GM19324 (cell line): ENCODE results near the gene PIP4K2A.

Experiments used
- ATAC-seq: cut with Tn5 transposase; IDR thresholded peaks from one replicate; pipeline ENCODE4 v1.9.1; 2021; ENCODE audit warnings: mild to moderate bottlenecking, moderate library complexity; ENCODE audit not compliant: unreplicated experiment, low FRiP score

Gene PIP4K2A

DNA sequence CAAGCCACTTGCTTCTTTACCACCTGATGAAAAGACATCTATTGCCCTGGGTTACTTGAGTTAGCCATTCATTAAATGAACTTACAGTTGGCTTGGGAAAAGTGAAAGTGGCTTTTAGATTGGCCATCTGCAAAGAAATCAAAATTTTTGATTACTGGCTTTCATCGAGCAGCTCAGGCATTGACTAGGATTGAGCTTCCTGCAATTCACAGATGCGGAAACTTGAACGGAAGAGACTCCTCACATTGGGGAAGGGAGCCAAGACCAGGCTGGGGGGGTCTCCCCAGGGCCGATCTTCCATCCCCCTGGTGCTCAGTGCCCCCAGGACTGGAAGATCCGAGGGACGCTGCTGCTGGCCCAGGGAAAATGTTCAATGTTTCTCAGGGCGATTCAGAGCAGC is 145.4 kb downstream of the PIP4K2A start:
- no peak for ATAC-seq

DNA sequence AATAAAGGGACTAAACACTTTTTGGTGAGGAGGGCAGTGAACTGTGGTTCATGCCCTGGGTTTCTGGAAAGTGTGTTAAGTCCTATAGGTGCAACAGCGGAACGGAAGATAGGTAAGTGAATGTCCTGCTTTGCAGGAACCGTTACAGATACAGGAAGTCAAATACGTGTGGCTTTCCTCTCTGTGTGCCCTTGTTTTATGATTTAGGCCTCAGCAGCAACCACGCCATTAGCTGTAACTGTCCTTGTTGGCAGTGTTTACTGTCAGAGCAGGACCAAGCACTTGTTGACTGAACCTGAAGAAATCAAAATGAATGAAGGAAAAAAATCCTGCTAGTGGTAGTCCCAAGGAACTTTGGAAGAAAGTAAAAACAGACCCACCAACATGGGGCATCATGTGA is 150.3 kb downstream of the PIP4K2A start:
- no peak for ATAC-seq

DNA sequence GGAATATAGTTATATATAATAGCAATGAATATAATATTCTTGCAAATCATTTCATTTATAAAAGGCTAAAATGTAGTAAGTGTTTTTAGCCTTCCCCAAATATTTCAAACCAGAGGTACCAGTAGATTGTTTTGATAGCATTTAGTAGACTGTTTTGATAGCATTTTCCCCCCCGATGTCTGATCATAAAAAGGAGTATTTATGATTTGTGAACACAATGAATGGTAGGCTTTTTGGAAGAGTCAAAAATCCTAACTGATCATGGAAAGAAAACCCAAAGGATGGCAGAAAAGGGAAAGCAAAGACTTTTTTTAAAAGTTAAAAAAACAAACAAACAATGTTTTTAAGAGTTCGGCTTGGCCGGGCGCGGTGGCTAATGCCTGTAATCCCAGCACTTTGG is 152.5 kb downstream of the PIP4K2A start:
- ATAC-seq: no peak

DNA sequence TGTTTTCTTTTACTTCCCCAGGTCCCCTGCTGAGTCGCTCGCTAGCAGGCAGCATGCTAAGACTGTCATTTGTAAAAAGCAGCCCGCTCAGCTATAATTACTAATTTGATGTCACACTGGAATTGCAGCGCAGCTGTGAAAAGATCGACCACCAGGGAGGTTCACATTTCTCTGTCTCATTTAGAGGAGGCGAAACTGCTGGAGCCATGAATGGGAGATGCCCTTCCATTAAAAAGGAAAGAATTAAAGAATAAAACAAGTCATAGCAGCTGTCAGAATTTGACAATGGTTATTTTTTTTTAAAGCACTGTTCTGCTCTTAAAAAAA is 153.5 kb downstream of the PIP4K2A start:
- ATAC-seq: no peak

DNA sequence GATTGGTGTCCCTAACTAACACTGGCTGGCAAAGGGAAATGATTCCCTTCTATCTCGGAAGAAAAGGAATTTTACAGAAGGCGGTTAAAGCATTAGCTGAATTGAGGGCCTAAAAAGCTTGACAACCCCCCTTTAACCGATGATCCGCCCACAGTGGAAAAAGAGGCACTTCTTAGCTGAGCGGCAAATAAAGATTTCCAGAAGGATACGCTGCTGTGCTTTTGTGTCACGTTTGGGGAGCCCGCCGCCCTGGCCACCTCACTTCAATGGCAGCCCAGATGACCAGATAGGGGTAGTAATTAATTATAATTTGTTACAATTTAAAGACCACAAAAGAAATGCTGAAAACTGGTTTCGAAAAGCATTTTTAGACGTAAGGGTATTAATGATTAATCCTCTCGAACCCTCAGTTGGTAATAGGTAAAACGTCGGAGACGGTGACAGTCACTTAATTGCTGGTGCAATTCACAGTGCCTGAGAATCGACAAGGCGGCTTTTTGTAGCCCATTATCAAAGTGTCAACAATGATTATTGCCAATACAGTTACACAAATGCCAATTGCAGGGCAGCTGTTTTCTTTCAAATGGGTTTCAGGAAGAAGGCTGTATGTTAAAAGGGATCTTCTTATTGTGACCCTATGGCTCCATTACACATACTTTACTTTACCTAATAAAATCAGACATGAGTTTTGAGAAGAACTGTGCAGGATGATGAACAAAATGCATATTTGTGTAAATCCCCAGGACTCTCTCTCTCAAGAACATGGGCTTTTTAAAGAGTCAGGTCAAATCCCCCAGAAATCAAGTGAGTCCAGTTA is 154.1 kb downstream of the PIP4K2A start:
- ATAC-seq: no peak

DNA sequence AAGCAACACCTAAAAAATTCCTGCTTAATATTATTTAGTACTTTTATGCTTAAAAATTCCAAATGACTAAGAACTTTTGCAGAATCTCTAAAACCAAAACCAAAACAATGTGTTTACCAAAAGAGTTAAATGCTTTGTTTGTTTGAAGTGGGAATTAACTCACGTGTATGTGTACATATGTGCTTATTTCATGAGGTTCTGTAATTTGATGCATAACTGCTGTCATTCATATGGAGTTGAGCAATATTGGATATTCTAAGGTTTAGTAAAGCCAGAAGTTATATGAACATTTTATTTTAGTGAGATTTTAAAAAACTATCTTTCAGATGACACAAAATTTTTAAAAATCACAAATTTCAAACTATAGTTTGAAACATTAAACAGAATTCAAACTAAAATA is 157.1 kb downstream of the PIP4K2A start:
- ATAC-seq: no peak

DNA sequence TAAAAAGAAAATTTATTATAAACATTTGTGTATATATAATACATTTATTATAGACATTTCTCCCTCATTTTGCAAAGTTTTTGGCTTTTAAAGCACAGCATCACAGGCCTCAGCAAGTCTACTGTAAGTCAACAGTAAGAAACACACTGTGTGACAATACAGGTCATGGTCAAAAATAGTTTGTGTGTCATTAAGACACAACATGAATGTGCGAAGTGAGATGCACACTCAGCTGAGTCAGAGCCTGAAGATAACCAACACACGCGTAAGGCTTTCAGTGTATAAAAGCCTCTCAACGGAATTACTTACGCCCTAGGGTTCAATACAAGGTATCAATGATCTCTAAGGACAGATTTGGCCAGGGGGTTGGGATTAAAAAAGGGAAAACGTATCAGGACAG is 157.6 kb downstream of the PIP4K2A start:
- ATAC-seq: no peak

DNA sequence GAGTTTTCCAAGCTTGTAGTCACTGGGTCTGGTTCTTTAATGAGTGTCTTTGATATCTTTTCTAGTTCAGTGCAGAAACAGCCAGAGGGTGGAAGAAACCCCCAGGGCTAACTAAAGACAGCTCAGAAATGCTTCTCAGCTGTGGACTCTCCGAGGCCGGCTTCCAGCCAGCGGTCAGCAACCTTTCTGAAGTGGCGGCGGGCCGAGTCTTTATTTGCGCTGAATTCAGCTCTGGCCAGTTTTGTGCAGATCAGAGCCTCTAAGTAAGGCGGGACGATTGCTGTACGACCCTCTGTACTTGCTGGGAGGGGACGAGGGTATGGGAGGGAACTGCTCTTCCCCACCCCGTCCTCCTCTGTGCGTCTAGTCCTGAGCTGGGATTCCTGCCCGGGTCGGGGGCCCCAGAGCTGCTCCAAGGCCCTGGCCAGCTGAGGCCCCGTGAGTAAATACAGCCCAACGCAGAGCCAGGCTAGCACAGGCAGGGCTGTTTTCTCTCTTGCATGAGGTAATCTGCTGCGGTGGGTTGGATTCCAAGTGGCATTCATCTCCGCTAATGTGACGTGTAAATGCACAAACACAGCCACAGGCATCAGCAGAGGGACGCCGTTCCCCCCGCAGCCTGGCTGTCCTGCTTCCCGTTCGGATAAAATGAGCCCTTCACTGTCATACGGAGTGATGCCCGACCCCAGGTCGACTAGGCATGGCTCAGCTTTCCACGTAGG is 159.8 kb downstream of the PIP4K2A start:
- no peak for ATAC-seq

DNA sequence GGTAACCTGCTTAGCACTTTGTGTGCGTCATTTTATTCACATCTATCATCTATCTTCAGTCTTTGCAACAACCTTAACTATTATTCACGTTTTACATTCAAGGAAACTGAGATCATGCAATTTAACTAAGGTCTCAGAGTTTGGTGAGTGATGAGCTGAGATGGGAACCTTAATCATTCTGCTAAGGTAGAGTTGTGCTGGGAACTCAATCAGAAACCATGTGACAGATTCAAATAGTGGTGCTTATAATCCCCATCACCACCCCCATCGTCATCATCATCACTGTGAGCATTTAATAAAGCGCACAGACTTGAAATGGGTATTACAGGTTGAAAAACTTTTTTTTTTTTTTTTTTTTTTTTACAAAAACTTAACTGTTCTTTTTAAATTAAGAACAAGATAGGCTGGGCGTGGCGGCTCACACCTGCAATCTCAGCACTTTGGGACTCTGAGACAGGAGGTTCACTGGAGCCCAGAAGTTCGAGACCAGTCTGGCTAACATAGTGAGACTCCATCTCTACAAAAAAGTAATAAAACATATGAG is 160.9 kb downstream of the PIP4K2A start:
- no peak for ATAC-seq

DNA sequence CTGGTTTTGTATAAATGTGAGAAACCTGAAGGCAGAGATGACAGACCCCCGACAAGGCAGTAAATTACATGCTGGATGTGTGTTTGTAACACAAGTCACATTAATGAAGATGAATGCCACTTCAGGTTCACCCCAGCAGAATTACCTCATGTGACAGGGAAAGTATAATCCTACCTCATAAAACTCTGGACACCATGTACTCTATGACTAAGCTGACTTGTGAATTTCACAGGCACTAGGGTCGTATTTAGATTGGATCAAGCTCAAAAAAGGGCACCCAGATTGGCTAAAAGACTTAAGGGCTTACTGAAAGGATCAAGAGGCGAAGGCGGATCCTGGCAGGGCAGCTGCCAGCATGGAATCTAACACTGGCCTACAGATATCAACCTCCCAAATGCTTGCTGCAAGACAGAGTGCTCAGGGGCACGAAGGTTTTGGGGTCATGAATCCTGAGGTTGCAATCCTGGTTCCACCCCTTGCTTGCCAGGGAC is 161.4 kb downstream of the PIP4K2A start:
- no peak for ATAC-seq

DNA sequence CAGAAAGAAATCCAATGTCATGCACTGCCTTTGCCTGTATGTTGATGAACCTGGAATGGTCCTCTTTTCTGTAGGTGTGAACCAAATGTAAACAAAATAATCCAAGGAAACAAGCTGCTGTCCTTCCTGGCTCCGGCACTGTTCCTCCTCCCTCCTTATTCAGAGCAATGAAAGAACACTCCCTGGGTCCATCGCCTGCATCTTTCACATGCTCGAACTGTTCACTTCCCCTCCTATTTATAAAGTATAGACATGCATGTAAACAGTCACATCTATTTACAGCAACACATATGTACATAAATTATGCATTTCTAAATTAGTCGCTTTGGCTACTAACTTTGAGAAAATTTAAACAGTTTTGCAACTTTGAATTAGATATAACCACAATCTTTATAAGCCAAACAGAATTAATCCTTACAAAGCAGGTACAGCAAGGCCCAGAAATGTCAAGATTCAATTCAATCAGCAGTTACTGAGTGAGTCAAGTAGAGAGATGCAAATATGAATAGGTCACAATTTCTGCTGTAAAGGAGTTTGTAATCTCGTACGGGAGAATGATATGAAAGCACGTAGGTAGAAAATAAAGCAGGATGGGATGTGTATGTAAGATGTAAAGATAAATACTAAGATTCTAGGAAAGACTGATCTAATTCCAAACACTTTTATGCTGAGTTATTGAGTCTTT is 162.6 kb downstream of the PIP4K2A start:
- ATAC-seq: no peak

DNA sequence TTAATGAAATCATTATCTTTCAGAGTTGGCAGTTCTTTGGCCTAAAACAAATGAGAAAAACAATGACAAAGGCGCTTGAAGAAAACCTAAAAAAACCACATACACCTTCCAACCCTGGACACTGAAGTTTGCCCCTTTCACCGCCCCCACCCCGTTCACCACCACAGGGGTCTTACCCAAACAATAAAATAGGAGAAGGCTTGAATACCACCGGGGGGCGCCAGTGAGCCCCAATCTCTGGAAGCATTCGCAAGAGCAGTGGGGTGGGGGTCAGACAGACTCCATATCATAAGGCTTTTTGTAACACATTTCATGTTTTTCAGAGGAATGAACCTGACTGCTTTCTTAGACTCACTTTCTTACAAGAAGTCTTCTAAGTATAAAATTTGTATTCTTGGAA is 163.6 kb downstream of the PIP4K2A start:
- ATAC-seq: no peak

DNA sequence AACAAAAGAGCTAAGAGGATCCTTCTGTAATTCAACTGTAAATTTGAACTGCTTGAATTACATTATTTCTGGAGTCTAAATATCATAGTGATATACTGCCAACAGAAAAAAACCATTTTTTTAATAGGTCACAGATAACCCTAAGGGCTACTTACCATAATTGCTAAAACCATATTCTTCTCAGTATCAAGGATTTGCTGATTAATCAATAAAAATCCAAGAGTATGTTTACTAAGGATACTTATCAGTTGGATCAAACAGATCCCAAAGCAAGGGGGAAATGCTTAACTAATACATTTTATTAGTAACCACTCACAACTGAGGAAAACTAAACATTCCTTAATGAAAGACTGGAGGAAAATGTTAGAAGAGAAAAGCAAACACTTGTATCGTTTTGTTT is 166.0 kb downstream of the PIP4K2A start:
- no peak for ATAC-seq

DNA sequence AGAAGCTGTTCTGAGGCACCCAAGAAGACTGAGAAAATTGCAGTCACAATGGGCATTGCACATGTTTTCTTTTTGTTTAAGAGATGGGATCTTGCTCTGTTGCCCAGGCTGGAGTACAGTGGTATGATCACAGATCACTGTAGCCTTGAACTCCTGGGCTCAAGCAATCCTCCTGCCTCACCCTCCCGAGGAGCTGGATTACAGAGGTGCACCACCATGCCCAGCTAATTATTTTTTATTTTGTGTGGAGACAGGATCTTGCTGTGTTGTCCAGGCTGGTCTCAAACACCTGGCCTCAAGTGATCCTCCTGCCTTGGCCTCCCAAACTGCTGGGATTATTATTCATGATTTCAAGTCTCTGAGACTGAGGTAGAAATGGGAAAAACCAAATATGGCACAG is 168.7 kb downstream of the PIP4K2A start:
- no peak for ATAC-seq

DNA sequence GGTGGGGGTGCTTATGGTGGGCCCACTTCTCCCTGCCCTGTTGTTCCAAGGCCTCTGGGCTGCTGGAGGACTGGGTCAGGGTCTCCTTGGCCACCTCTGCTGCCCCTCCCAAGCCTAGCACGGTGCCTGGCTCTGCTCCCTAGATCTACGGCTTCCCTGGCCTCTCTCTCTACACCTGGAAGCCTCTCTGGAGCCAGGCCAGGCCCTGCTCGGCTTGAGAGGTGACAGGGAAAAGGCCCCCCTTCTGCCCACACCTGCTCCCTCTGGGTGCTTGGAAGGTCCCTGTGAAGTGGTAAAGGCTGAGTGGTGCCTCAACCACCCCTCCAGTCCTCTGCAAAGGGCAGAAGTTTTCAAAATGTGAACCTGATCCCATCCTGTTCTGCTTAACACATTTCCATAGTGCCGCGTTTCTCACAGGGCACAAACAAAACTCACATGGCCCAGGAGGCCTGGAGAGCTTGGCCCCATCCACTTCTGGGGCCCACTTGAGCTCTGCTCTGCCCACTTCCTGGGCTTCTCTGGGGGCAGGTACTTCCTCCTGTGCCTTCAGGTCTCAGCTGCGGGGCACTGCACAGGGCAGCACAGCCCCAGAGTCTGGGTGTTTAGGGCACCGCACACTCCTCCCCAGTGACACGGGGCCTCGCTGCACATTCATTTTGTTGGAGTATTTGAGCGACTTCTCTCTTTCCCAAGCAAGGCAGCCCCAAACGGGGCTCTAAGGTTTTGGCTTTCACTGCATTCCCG is 169.9 kb downstream of the PIP4K2A start:
- no peak for ATAC-seq

DNA sequence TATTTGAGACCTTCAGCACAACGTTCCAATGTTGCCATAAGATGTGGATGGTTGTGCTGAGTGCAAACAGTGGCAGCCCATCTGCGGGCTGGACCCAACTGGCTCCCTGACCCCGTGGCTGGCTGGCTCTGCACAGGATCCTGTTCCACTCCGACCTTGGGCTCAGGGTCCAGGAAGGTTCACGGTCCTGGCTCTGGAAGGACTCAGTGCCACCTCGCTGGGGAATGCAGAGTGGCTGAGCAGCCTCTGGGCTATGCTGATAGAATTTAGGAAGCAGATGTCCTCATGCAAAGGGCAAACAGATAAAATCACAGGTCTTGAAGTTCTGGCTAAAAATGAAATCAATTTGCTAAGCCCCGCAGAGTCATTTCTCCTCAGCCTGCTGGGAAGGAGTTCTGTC is 171.6 kb downstream of the PIP4K2A start:
- no peak for ATAC-seq

DNA sequence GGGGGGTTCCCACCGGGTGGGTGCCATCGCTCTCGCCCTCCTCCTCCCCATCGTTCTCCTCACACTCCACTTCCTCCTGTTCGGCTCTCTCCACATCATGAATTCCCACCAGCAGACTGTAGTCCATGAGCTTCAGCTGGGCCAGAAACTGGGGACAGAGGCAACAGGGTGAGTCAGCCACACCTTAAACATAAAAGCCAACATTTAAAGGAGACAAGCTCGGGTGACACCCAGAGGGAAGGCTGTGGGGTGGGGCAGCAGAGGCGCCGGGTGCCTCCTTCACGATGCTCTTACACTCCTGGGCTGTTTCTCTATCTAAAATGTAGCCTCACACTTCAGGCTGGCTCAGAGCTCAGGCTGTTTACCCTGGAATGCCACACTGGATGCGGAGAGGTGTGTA is 172.5 kb downstream of the PIP4K2A start:
- no peak for ATAC-seq

DNA sequence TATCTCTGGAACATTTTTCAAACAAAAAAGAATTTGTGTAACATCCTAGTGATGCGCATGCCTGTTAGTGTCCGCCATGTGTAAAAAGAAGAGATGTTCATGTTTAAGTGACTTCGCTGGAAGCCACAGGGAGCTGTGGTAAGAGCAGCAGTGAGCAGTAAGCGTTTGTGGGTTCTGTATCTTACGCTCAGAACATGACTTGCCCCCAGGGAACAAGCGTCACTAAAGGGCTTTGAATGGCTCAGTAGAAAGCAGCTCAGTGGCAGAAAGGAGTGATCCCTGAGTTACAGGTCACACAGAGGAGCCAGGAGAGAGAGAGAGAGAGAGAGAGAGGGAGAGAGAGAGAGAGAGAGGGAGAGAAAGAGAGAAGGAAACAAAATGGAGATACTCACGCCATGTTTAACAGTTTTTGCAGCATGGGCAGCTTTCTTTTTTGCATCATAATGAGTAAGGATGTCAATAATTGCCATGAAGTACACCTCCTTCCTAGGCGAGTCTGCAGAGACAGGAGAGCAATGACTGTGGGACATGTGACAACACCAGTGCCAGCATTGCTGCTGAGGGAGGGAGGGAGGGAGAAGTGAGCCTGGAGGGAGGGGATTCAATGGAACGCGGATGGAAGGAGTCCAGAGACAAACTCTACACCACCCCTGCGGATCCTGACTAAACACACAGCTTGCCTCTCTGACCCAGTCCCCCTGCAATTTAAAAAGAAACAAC is 174.6 kb downstream of the PIP4K2A start:
- ATAC-seq: no peak

DNA sequence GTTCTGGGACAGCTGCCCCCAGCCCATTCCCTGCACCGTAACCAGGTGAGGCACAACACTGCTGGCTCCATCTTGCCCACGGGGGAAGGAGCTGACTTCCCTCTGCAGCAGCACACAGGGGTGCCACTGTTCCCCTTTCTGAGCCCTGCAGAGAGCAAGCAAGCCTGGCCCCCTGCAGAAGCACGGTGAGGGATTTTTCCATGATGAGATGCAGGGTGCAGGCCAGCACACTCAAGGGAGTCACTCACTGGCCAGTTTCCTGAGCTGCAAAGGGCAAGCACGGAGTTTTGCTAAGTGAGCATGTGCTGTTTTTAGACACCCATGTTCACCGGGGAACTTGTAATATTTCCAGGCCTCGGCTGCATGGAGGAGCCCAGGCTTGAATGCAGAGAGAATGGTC is 176.6 kb downstream of the PIP4K2A start:
- ATAC-seq: no peak

DNA sequence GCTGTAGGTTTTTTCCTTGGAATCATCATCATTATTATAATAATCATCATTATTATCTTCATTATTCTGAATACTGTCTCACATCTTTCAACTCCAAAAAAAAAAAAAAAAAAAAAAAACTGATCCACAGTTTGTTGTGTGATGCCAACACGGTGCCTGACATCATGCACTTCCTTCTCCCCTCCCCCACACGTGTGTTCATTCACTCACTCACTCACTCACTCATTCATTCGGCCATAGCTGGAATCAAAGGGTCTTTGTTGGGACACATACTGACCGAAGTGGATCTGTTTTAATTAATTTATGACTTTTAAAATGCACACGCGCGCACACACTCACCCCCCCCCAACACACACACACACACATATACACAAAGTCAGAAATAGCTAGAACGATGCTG is 177.8 kb downstream of the PIP4K2A start:
- ATAC-seq: no peak
